BJ (cell line): ENCODE measurements around the gene GAREM2. TPM values are rescaled to one million over a fixed set of nuclear protein-coding genes. Genes with fewer than 3 reads are reported as not detected.

Experiments used
- CTCF ChIA-PET: fragments of 350-600 bp; formaldehyde crosslinking; extraction: SDS; loops from one replicate; lab custom pipeline; 2021; ENCODE audit warnings: antibody characterized with exemption, inconsistent platforms; lab: Yijun Ruan, JAX
- POLR2A ChIA-PET: fragments of 300-600 bp; sonication (Branson Sonifier 250); formaldehyde crosslinking; extraction: SDS; loops from one replicate; lab custom pipeline; 2021; ENCODE audit warnings: antibody characterized with exemption; lab: Charles Lee
- DNase-seq: peaks from one replicate; pipeline ENCODE4 v3.0.0-alpha.2; 2011; ENCODE audit warnings: low read depth
- H3K27me3 ChIP-seq: 2 replicates; pipeline ENCODE4 v1.6.0; 2011; ENCODE audit warnings: low read length; ENCODE audit not compliant: control insufficient read depth, insufficient read depth
- H3K36me3 ChIP-seq: 2 replicates; pipeline ENCODE4 v1.5.1; 2011; ENCODE audit warnings: low read length; ENCODE audit not compliant: control insufficient read depth, insufficient read depth
- H3K4me3 ChIP-seq: 2 replicates; pipeline ENCODE4 v1.5.1; 2011; ENCODE audit warnings: low read depth, mild to moderate bottlenecking, control low read depth, low read length
- polyA plus RNA-seq: library from polyadenylated mRNA; depleted of rRNA; stranded (reverse); fragments of >200 nt; gene quantifications from 2 replicates; pipeline ENCODE4 v1.2.3, GENCODE V29; 2011
- TF ChIP-seq, protein P1 (sequence below): IDR thresholded peaks from 2 replicates; pipeline ENCODE4 v1.5.1; 2011; ENCODE audit warnings: low read depth, mild to moderate bottlenecking, control low read depth, inconsistent platforms, low read length, moderate library complexity; ENCODE audit not compliant: insufficient read depth

GAREM2 gene
- polyA plus RNA-seq, 1 experiment, result 2.3 TPM

DNA sequence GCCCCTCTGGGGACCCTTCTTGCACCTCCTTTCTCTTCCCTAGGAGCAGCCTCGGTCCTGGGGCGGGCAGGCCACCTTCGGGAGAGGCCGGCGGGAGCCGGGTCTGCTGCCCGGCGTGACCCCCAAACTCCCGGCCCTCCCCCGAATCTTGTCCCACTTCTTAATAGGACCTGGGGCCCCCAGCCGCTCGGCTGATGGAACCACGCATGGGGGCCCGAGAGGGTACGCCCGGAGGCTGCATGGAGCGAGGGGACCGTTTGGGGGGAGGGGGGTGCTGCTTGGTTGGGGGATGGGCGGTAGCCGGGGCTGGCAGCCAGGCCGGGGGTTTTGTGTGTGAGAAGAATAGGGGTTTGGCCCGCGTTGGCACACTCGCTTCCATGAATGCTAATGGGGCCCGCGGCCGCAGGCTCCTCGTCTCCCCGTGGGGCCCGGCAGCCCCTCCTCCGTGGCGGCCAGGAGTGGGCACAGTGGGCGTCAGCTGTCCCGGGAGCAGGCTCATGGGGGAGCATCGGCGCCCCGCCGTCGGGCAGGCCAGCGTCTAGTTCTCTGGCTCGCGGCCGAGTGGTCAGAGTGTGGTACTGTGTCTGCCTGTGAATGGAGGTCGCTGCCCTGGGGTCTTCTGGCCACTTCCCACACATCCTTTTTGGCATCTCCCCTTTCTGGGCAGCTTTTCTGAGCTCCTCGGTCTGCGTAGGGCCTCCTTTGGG, 1.0 kb downstream of the GAREM2 start:
- no peak overlapping the region for H3K4me3 ChIP-seq
- no peak for DNase-seq
- POLR2A ChIA-PET, result no interaction called here
- TF ChIP-seq, protein P1, sequence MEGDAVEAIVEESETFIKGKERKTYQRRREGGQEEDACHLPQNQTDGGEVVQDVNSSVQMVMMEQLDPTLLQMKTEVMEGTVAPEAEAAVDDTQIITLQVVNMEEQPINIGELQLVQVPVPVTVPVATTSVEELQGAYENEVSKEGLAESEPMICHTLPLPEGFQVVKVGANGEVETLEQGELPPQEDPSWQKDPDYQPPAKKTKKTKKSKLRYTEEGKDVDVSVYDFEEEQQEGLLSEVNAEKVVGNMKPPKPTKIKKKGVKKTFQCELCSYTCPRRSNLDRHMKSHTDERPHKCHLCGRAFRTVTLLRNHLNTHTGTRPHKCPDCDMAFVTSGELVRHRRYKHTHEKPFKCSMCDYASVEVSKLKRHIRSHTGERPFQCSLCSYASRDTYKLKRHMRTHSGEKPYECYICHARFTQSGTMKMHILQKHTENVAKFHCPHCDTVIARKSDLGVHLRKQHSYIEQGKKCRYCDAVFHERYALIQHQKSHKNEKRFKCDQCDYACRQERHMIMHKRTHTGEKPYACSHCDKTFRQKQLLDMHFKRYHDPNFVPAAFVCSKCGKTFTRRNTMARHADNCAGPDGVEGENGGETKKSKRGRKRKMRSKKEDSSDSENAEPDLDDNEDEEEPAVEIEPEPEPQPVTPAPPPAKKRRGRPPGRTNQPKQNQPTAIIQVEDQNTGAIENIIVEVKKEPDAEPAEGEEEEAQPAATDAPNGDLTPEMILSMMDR, result no peak
- peaks cover 19% of the 10 kb centered on the region for H3K27me3 ChIP-seq
- no peaks in the 10 kb centered on the region for H3K36me3 ChIP-seq
- CTCF ChIA-PET, result interaction anchor here (2.0 kb wide), 1 partner anchor 11 kb away, joined by 4 read pairs; no protein-coding TSS in a partner anchor

DNA sequence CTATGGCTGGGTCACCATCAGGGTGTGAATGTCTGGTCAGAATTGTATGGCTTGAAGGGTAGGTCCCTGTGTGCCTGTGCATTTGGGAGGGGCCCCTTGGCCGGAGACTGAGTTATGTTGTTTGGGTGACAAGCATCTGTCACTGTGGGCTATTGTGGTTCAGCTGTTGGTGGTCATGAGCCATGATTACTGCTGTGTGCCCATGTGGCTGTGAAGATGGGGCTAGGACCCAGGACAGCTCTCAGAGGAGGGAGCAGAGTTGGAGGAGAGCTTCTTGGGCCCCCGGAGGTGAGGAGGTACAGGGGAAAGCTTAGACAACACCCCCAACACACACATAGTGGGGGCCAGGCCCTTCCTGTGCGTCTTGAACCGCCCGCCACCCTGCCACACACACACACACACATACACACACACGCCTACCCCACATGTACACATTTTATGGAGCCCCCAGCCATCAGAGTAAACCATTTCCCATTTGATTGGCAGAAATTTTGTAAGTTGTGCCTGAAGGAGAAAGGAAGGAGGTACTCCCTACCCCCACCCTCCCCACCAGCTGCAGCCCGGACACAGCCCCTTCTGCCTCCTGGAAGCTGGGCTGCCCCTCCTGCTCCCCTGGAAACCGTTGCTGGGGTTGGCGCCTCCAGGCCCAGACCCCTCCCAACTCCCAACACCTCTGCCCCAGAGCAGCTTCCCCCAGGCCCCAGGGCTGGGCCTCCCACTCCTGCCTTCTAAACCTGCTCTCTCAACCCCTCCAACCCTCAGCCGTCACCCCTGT, 2.0 kb downstream of the GAREM2 start:
- DNase-seq, result no peak
- POLR2A ChIA-PET, result no interaction called here
- TF ChIP-seq, protein P1, result no peak
- Histone ChIP-seq H3K27me3 (peaks cover 19% of the 10 kb centered on the region), H3K36me3 (no peaks in the 10 kb centered on the region), H3K4me3 (no peak overlapping the region)
- CTCF ChIA-PET, result interaction anchor here (0.6 to 2.0 kb wide), 4 partner anchors 10 to 234 kb away, joined by 3 to 7 read pairs (median 4); no protein-coding TSS in a partner anchor

DNA sequence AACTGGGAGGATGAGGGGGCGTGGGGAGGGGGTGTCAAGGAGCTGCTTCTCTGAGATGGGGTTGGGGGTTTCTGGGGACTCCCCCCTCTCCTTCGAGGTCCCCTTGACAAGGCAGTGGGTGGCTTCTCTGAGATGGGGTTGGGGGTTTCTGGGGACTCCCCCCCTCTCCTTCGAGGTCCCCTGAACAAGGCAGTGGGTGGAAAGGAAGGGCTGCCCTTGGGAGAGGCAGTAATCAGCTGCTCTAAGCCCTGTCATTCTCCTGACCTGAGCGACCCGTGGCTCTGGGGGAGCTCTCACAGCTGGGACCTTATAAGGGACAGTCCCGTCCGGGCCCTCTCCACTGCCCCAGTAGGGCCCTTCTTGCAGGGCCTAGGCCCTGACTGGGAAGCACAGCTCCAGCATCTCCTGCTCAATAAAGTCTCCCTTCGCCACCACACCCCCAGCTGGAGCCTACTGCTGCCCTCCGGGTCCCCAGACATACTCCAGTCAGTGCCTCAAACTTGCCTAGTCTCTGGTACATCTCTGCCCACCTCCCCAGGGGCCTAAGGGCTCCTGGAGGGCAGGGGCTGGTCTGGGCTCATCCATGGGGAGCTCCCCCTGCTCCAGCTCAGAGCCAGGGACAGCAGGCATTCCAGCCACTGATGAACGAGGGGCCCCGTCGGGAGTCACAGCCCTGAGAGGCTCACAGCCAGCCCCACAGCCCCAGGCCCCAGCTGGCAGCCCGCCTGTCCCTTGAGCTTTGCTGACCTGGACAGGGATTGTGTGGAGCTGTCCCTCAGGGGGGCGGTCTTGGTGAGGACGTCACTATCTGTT, 2.8 kb downstream of the GAREM2 start:
- no peaks in the 10 kb centered on the region for H3K36me3 ChIP-seq
- peaks cover 19% of the 10 kb centered on the region for H3K27me3 ChIP-seq
- TF ChIP-seq, protein P1, result no peak
- ChIA-PET CTCF (interaction anchor here (0.6 to 1.5 kb wide), 6 partner anchors 9 to 233 kb away, joined by 3 to 7 read pairs (median 3); no protein-coding TSS in a partner anchor), POLR2A (no interaction called here)
- no peak for DNase-seq
- H3K4me3 ChIP-seq, result no peak overlapping the region

DNA sequence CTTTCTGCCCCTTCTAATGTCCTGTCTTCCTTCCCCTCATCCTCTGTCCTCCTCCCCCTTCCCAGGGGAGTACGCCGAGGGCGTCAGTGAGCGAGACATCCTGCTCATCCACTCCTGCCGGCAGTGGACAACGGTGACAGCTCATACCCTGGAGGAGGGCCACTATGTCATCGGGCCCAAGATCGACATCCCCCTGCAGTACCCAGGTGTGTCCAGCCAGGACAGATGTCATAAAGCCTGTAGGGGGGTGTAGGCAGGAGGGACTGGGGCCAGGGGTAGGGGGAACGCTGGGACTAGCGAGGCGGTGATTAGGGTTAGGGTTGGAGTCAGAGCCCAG, 3.4 kb downstream of the GAREM2 start:
- TF ChIP-seq, protein P1, result no peak
- POLR2A ChIA-PET, result no interaction called here
- H3K4me3 ChIP-seq, result no peak overlapping the region
- no peak for DNase-seq
- CTCF ChIA-PET, result interaction anchor here (0.6 to 1.5 kb wide), 5 partner anchors 9 to 185 kb away, joined by 3 to 7 read pairs (median 3); no protein-coding TSS in a partner anchor
- H3K36me3 ChIP-seq, result no peaks in the 10 kb centered on the region
- peaks cover 15% of the 10 kb centered on the region for H3K27me3 ChIP-seq
